Right ventricle myocardium superior (tissue), 1 donor: ENCODE data around the gene GNAI2. TPM values are rescaled to one million over a fixed set of nuclear protein-coding genes. Genes with fewer than 3 reads are reported as not detected.
A peak's percentile ranks its signal among the peaks of the same experiment; 100 is the strongest.
"Not testable (repeated sequence)": the region's sequence is repeated elsewhere in the genome, so short reads cannot be mapped to it uniquely, and the experiment has no call there.

ENCODE experiments used
- ATAC-seq: fragments of 200-7000 bp; cut with Tn5 transposase; one replicate; pipeline ENCODE4 v1.9.1; 2020; ENCODE audit warnings: mild to moderate bottlenecking; ENCODE audit not compliant: poor library complexity
- DNase-seq: peaks from one replicate; pipeline ENCODE4 v3.0.0-alpha.2; 2020
- intact Hi-C: fragments of 100-400 bp; cut with DNase I; formaldehyde crosslinking; loops from one replicate; pipeline ENCODE4 v1.11.2; 2022
- total RNA-seq: library from RNA; stranded (reverse); fragmentation: NEBNext Ultra II Directional; extraction: Animal tissue kit (Norgen Biotek cat#: 25700); gene quantifications from one replicate; pipeline ENCODE4 v1.2.1, GENCODE V29; 2021
- donor health status: DM: no; HTN: yes; CAD: no; lungs with severe emphysema.

GNAI2 gene
- total RNA-seq, 1 donor from 2014 or later = 126 TPM

DNA sequence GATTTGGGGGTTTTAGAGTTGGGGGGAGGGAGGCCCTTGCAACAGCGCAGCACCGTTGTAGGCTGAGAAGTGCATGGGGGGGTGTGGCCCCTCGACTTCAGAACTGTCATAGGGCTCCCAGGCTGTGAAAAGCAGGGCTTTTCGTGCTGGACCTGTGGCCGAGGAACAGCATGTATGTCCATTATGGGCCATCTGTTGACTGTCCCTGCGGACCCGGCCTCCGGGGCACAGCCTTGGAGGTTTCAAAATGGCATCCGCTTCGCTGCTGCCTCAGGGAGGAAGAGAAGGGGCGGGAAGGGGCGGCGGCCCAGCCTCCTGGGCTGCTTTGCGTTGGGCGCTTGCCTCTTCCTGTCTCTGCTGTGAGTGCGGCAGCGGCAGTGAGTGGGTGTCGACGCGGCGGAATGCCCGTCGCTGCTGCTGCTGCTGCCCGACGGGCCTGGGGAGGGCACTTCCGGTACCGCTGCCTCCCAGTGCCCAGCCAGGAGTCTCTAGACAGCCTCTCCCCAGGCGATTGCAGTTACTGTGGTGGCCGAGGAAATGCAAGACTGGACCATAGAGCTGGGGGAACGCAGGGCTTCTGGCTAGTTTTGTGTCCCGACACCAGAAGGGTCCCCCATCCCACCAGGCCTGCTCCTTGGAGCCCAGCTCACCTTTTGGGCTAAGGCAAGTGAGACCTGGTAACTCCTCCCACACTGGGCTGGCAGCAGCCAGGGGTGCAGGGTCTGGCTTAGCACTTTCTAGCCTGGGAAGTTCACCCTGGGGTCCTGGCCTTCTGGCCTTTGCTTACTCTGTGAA is 1.9 kb downstream of the GNAI2 start:
- peak; percentile 56 for ATAC-seq
- intact Hi-C loops = no loop called here
- DNase-seq = peak; percentile 95

DNA sequence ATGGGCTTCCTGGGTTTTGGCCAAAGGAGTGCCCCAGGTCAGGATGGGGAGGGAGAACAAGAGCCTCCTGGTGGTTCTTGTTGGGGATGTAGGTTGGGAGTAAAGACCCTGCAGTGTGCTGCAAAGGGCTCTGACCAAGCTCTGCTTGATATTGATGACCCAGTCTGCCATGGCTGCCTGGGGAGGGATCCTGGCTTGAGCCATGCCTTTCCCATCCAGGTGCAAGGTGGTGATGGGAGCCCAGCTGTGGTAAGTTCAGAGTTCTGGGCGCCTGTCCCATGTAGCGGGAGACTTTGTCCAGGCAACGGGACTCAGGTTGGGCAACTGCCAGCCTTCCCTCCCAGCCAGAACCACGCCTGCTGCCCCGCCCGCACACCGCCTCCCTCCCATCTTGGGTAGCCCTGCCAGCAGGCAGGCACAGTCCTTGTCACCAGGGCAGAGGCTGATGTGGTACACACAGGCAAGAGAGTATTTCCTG is 2.6 kb downstream of the GNAI2 start:
- ATAC-seq = peak; percentile 53
- intact Hi-C loops = no loop called here

DNA sequence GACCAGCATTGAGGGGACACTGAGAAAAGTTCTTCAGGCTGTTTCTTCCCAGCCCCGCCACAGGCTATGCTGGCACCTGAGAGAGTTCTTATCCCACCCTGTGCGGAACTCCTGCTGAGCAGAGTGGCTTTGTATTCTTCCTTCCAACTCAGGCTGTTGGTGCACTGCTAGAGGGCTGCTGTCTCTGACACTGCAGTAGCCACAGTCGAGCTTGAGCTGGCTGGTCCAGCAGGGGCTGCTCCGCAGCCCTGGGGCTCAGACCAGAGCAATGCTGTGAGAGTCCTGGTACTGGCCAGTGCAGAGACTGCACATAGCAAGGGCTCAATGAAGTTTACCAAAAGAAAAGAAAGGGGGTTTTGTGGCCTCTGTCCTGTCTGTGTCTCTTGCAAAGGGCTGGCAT is 3.6 kb downstream of the GNAI2 start:
- ATAC-seq (no peak), DNase-seq (no peak)
- intact Hi-C loops = no loop called here

More for the DNA sequence above, 2.6 kb downstream of the GNAI2 start:
- peak; percentile 93 for DNase-seq

DNA sequence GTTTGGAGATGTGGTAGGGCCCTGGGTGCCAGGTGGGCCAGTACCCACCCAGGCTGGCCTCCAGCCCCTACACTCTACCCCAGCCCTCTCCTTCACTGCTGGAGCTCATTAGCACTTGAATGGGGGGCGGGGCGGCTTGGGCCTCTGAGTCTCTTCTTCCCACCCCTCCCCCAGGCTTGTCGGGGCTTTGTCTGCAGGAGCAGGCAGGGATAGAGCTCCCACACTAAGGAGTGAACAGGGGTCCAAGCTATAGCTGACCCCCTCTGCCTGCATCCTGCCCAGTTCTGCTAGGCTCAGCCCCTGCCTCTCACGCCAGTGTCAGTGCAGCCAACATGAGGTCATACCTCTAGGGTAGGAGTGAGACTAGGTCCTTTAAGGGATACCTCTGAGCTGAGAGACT is 5.2 kb downstream of the GNAI2 start:
- DNase-seq = no peak
- no peak for ATAC-seq
- intact Hi-C loops = no loop called here

DNA sequence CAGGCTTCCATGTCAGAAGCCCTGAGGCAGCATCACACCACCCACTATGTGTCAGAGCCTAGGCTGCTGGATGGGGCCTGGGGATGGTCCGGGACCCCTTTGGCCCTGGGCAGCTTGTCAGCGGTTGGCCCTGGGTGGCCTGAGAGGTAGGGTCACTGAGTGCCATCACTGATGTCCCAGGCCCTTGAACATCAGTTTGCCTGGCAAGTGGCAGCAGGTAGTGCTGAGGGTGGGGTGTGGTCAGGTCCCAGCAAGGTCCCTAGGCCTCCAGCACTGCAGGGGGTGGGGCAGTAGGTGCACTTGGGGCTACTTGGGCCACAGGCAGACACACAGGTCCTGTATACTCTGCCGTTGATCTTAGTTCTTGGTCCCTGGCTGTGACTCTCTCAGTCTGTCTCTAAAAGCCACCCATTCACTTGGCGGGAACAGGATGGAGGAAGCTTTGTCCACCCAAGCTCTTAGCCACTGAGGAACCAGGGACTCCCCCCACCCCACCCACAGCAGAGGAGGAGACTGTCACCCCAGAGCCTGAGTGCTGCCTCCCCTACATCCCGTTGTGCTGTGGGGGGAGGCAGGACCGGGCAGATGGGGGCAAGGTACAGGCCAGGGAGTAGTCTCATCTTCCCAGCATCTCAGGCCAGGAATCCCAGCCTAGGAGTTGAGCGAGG is 5.8 kb downstream of the GNAI2 start:
- intact Hi-C loops = no loop called here
- no peak for ATAC-seq
- DNase-seq = no peak

DNA sequence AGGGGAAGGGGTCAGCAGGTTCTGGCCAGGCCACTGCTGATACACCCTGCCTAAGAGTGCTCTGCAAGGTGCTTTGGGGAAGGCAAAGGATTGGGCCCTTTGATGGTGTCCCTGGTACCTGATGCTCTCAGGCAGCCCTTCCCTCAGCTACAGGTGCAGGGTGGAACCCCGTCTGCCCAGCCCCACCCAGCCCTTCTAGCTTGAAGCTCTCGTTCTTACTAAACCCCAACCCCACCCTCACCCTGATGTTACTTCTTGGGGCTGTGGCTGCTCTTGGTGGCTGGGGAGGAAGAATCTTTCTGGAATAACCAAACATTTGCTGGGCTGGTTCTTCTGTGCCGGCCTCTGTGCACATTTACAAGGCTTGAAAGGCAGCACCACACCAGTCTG is 6.4 kb downstream of the GNAI2 start:
- ATAC-seq = no peak
- no peak for DNase-seq
- intact Hi-C loops = no loop called here

DNA sequence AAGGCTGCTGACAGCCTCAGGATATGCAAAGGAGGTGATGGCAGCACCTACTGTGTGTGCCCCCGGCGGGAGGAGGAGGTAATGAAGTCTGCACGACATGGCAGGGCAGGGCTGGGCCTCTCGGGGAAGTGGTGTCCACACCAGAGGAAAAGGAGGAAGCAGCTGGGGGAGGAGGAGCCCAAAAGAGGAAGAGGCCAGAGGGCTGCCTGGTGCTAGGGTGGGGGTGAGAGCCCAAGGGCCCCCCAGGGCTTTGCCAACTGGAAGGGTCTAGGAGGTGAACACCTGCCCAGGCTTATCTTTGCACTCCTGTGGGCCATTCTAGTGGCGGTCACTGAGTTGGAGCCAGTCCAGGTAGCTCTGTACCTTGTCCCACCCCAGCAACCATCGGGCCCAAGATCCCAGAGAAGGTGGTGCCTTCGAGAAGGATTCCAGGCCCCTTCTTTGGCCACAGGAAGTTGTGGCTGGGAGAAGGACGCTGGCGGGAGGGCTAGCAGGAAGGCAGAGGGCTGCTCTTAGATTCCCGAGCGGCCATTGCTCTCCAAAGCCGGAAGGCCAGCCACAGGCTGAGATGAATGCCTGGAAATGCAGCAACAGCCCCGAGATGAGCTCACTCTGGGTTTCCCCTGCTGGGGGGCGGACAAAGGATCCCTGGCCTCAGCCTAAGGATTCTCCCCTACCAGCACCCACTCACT is 7.0 kb downstream of the GNAI2 start:
- intact Hi-C loops = no loop called here
- ATAC-seq = peak; percentile 24
- peak; percentile 87 for DNase-seq

DNA sequence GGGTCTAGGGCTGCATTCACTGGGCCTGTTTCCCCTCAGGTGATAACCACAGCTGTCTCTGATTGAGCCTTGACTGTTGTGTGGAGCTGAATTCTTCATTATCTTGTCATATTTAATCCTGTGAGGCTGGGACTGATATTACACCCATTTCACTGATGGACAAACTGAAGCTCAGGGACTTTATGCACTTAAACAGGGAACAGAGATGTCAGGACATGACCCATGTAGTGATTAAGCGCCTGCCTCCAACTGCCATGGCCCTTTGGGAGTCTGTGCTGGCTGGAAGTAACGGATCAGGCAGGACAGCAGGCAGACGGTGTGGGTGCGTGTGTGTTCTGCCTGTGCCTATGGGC is 7.5 kb downstream of the GNAI2 start:
- ATAC-seq (no peak), DNase-seq (no peak)
- intact Hi-C loops = no loop called here

DNA sequence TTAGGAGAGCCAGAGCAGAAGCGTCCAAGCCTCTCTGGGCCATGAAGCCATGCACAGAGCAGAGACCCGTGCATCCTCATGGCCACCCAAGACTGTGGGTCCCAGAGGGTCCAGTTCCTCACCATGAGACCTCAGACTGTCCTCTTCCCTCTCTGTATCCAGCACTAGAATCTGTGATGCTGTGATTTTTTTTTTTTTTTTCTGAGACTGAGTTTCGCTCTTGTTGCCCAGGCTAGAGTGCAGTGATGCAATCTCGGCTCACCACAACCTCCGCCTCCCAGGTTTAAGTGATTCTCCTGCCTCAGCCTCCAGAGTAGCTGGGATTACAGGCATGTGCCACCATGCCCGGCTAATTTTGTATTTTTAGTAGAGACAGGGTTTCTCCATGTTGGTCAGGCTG is 8.8 kb downstream of the GNAI2 start:
- ATAC-seq, DNase-seq, intact Hi-C loops: not testable (repeated sequence)

DNA sequence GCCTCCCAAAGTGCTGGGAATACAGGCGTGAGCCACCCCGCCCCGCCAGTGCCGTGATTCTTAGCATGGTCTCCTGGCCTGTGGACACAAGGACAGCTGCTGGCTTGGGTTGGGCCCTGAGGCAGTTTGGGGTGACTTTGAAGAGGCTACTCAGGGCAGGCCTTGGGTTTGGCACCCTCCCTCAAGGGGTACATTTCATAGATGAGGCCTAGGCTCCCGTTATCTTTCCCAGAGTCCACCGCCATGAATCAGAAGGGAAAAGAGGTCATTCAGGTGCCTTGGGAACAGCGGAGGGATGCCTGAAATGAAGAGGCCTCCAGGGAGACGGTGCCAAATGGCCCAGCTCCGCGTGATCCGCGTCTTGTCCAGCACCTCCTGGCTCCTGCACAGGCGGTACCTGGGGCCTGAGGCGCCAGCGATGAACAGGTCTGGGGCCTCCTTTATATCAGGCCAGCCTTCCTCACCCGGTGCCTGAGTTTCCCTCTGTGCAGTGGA is 9.3 kb downstream of the GNAI2 start:
- intact Hi-C loops = no loop called here
- ATAC-seq = no peak
- no peak for DNase-seq

DNA sequence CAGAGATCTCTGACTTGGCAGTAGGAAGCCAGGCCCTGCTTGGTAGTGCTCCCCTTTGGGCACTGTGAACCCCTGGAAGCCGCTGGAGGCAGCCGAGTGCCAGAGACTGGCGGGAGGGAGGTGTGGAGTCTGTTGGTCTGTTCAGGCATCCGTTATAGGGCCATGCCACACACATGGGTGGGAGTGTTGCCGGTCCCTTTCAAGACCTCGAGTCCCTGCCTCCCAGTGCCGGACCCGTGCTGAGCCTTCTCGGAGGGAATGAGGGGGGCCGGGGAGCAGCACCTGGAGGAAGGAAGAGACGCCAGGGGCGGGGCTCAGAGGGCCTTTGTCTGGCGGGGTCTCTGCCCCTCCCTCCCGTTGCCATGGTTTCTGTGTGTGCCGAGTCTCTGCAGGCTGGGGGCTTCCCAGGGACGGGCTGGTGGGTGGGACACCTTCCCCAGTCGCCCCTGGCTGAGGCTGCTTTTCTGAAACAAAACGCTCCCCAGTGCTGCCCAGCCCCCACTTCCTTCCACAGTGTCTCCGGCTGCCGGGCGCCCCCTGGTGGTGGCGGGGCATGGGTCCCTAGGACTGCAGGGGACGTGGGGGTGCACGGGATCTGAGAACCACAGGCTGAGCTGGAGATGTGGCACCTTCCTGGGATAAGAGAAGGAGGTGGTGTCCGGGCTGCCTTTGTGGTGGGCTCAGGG is 10.0 kb downstream of the GNAI2 start:
- intact Hi-C loops = no loop called here
- ATAC-seq (peak; percentile 81), DNase-seq (peak; percentile 95)

DNA sequence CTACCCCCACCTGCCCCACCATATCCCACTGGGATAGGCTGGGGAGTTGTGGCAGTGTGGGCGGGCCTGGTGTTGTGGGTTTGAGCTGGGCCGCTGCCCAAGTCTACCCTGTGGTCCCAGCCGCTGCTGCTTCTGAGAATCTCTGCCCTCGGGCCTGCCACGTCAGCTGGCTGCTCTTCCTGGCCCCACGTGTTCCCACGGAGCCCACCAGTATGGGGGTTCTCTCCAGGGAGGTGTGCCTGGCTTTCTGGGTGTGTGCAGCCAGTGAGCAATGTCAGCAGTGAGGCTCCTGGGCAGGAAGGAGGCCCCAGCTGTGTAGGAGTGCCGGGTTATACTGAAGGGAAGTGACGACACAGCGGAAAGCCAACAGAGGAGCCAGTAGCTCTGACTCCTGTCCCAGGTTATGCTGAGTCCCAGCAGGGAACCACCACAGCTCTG is 10.5 kb downstream of the GNAI2 start:
- intact Hi-C loops = no loop called here
- DNase-seq = peak; percentile 73
- peak; percentile 9 for ATAC-seq

DNA sequence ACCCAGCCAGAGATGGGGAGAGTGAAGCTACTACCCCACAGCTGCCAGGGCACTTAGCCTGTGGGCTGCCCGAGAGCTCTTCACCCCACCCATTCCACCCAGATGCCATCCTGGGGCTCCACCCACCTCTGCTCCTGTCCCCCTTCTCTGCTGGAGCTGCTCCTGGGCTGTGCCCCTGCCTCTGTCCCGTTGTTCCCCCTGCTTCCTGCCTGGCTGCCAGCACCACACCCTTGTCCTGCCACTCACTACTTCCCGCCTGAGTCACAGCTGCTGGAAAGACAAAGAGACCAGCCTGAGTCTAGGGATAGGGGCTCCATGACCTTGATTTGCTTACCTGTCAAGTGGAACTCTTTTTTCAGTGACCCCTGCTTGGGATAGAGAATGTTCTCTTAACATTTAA is 12.4 kb downstream of the GNAI2 start:
- DNase-seq (peak; percentile 74), ATAC-seq (peak; percentile 46)
- intact Hi-C loops = no loop called here

DNA sequence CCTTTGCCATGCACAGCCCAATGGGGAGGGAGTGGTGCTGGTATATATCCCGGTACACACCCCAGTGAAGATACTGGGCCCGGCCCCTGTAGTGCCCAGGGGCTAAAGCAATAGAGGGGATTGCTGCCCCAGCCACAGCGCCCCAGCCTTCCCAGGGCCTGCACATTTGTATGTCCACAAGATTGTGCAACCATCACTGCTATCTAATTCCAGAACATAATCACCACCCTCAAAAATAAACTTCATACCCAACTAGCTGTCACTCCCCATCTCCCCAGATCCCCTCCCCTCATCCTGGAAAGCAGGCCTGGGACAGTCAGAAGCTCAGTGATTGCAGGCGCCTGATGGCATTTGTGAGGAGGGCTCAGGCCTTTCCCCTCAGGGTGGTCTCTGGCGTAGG is 13.5 kb downstream of the GNAI2 start:
- intact Hi-C loops = no loop called here
- DNase-seq (no peak), ATAC-seq (no peak)

DNA sequence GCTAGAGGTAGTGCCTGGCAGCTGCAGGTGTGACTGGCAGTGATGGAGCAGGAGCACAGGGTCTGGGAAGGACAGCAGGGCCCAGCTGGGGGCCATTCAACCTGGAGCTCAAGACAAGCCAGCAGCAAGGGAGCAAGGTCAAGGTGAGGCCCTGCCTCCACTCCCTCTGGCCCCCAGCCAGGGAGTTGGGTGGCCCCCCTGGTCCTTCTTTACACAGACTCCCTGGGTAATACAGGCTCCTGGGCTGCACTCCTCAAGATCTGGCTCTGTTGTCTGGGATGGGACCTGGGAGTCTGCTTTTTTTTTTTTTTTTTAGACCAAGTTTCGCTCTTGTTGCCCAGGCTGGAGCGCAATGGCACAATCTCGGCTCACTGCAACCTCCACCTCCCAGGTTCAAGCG is 14.5 kb downstream of the GNAI2 start:
- DNase-seq (no peak), ATAC-seq (no peak)
- intact Hi-C loops = no loop called here

DNA sequence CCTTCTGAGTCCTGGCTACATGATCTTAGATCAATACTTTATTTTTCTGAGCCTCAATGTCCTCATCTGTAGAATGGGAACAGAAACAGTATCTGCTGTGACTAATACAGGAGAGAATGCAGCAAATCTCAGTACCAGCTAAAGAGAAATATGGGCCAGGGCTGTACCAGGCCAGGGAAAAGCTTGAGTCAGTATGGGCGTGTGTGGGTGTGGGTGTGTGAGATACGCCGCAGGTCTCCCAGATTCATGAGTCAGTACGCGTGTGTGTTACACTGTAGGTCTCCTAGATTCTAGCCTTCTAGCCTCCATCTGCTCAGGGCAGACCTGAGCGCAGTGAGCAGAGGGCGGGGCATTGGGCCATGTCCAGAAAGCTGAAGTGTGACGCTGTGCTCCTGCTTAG is 15.2 kb downstream of the GNAI2 start:
- intact Hi-C loops = no loop called here
- no peak for ATAC-seq
- no peak for DNase-seq

DNA sequence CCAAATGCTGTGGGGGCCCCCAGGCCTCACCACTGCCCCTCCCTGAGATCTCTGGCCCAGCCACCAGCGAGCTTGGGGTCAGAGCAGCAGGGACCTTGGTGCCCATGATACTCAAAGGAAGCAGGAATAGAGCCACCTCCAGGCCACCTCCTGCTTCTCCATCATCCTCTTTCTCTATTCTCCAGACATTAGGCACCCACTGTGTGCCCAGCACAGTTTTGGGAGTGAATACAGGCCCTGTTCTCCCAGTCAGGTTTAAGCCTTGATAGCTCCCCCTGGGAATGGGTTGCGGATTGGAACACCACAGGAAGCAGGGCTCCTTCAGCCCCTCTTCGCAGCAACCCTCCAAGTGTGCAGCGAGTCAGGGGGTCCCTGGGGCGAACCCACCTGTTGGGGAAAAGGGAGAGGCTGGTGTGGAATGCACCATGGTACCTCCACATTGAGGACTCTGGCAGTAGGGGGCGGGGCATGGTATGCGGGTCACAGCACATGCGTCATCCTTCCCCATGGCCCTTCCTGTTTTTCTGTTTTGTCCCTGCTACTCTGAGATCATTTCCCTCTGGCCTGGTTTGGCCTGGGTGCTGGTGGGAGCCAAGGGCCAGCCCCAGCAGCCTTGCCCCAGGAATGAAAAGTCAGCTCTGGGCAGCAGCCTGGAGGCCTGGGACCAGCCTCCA is 18.7 kb downstream of the GNAI2 start:
- DNase-seq (peak; percentile 85), ATAC-seq (peak; percentile 53)
- intact Hi-C loops = no loop called here

DNA sequence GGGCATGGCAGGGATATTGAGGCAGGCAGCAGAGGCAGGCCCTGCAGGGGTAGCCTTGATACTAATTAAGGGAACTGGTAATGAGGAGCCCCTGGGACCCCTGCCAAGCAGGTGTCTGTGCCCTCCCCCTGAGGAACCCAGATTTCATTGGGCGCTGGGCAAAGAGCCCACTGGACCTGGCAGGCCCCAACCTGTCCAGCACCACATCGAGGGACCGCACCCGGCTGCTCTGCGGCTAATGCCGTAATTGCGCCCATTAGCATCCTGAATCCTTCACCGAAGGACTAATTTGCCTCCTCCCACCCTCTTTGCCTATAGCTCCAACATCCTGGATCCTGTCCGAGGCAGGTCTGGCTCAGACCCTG is 19.2 kb downstream of the GNAI2 start:
- ATAC-seq (no peak), DNase-seq (no peak)
- intact Hi-C loops = no loop called here
